22Rv1 (cell line): Measurements from ENCODE around the gene LTBP1.
"Not testable (repeated sequence)": the region's sequence is repeated elsewhere in the genome, so short reads cannot be mapped to it uniquely, and the experiment has no call there.

Source experiments
- ZFX ChIP-seq: fragments of 450-650 bp; IDR thresholded peaks from 2 replicates; pipeline ENCODE4 v1.6.1; 2017; ENCODE audit warnings: antibody characterized with exemption, borderline replicate concordance
- TF ChIP-seq, protein P1 (sequence below): fragments of 450-650 bp; IDR thresholded peaks from 2 replicates; pipeline ENCODE4 v1.5.1; 2017; ENCODE audit warnings: mild to moderate bottlenecking

DNA sequence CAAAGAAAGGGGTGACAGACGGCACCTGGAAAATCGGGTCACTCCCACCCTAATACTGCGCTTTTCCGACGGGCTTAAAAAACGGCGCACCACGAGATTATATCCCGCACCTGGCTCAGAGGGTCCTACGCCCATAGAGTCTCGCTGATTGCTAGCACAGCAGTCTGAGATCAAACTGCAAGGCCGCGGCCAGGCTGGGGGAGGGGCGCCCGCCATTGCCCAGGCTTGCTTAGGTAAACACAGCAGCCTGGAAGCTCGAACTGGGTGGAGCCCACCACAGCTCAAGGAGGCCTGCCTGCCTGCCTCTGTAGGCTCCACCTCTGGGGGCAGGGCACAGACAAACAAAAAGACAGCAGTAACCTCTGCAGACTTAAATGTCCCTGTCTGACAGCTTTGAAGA is 223.5 kb downstream of the LTBP1 start:
- TF ChIP-seq, protein P1, sequence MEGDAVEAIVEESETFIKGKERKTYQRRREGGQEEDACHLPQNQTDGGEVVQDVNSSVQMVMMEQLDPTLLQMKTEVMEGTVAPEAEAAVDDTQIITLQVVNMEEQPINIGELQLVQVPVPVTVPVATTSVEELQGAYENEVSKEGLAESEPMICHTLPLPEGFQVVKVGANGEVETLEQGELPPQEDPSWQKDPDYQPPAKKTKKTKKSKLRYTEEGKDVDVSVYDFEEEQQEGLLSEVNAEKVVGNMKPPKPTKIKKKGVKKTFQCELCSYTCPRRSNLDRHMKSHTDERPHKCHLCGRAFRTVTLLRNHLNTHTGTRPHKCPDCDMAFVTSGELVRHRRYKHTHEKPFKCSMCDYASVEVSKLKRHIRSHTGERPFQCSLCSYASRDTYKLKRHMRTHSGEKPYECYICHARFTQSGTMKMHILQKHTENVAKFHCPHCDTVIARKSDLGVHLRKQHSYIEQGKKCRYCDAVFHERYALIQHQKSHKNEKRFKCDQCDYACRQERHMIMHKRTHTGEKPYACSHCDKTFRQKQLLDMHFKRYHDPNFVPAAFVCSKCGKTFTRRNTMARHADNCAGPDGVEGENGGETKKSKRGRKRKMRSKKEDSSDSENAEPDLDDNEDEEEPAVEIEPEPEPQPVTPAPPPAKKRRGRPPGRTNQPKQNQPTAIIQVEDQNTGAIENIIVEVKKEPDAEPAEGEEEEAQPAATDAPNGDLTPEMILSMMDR = not testable (repeated sequence)
- not testable (repeated sequence) for TF ChIP-seq ZFX
